HG03460 (cell line): ENCODE measurements around the gene ANKRD11.
"Not testable (repeated sequence)": the region's sequence is repeated elsewhere in the genome, so short reads cannot be mapped to it uniquely, and the experiment has no call there.

Source experiments
- ATAC-seq: cut with Tn5 transposase; IDR thresholded peaks from one replicate; pipeline ENCODE4 v1.9.1; 2021; ENCODE audit not compliant: unreplicated experiment

The ANKRD11 gene

DNA sequence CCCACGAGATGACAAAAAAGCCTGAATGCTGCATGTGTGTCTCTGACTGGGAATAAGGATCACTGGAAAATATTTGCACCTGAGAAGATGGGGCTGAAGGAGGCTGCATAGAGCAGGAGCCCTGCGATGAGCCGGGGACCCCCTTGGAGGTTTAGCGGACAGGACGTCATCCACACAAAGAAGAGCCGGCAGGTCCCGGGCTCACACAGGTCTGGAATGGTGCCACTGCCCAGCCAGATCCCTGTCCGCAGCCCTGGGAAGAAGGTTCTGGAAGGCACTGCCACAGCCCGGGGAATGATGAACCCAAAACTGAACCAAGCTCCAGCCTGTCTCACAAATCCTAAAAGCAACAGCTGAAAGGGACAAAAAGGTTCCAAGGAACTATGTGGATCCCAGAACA, 101.8 kb downstream of the ANKRD11 start:
- ATAC-seq = no peak

DNA sequence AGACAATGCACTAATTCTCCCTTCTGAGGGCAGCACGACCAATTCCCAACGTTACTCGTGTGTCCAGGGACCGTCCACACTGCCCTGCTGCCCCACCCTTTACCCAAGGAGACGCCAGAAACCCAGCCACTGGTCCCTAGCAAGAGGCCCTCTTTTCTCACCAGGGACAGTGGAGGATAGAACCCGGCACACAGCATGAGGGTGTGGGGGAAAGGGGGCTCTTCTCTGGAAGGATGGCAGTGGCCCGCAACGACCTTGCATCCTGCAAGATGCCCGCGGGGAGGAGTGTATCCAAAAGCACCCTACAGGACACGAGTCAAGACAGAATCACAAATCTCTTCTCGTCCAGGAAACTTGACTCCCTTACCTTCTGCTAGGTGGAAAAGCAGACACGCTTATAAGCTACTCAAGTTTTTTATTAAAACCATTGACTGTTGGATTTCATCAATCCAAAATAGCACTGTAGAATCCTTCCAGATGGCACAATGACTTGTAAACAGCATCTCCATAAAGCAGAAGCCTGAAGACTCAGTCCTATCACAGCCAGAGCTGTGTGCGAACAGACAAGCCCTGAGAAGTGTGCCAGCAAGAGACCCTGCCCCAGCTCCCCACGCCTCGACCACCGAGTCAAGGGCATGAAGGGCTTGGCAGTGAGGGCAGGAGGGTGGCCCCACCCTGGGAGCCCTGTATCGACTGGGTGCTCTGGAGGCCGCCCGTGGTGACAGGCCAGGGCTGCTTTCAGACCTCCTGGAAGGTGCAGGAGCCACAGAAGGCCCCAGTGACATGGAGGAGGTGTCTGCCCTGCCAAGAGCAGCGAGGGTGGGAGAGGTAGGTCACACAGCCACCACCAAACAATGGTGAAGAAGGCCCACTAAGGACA, 103.8 kb downstream of the ANKRD11 start:
- no peak for ATAC-seq

DNA sequence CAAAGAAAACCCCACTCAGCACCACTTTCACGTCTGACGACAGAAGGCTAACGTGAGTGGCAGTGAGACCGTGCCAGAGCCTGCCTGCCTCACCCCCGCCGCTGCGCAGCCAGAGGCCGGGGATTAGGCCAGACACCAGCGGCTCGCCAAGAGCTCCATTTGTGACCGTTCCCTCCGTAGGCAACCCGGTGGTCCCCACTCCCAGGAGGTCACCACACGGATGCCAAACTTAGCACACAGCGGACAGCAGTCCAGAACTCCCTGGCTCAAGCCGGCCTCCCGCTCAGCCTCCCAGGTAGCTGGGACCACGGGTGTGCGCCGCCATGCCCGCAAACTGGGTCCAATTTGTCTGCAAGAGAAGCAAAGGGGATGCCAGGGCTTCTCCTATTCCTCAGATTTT, 104.6 kb downstream of the ANKRD11 start:
- no peak for ATAC-seq

DNA sequence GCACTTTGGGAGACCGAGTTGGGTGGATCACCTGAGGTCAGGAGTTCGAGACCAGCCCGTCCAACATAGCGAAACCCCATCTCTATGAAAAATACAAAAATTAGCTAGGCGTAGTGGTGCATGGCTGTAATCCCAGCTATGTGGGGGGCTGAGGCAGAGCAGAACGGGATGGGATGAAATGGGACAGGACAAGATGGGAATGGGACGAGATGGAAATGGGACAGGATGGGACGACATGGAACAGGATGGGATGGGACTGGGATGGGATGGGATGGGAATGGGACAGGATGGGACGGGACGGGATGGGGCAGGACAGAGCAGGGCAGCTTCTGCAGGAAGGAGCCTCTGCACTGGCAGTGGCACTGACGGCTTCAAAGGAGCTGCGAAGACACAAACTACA, 106.1 kb downstream of the ANKRD11 start:
- no peak for ATAC-seq

DNA sequence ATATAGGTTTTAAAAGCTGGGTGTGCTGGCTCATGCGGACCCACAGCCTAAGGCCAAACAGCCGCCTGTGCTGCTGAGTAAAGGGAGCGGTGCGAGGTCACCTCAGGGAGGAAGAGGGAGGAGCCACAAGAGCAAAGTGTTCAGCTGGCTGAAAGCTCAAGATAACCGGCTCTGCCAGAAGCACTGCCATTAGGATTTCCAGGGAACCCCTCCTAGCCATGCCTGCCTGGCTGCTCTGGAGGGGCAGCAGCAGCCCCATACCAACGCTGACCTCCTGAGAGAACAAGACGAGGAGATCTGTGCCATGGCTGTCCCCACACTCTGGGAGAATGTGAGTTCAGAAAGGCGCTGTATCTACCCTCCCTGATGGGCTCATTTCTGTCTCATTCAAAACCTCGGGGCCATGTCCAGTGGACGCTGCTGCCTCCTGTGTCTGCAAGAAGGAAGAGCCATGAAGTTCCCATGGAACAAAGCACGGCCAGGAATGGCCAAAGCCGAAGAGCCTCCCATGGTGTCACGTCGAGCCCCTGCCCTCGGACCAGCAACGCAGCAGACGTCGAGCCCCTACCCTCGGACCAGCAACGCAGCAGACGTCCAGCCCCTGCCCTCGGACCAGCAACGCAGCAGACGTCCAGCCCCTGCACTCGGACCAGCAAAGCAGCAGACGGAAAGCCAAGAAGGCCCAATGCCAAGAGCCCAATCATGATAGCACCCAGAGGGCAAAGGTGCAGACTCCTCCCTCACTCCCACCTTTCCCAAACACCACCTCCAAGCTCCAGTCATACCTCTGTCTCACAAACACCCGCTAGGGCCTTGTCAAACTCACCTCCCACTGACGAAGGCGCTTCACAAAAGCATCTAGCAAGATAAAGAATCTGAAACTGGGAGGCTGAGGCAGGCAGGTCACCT, 107.0 kb downstream of the ANKRD11 start:
- no peak for ATAC-seq

DNA sequence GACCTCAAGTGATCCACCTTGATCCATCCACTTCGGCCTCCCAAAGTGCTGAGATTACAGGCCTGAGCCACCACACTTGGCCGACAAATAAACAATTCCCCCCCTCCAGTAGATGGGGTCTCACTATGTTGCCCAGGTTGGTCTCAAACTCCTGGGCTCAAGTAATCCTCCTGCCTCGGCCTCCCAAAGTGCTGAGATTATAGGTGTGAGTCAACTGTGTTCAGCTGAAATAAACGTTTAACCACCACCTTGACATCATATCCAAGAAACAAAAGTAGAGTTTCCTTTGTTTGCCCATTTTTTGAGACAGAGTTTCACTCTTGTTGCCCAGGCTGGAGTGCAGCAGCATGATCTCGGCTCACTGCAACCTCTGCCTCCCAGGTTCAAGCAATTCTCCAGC, 107.8 kb downstream of the ANKRD11 start:
- ATAC-seq = not testable (repeated sequence)

DNA sequence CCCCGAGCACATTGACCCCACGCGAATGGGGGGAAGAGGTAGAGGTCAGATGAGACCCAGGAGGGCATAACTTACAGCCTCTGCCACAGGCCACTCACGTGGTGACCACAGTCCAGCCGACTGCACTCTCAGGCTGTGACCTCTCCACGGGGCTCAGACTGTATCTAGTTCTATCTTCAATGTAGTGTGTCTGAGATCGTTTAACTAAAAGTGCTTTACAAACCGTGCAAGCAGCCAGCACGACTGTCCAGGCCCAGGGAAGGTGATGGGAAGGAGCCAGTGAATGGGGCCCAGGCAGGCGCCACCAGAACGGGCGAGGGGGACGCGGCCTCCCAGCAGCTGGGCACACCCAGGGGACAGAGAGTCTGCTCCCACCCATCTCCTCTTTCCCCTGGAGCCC, 108.6 kb downstream of the ANKRD11 start:
- ATAC-seq = no peak

DNA sequence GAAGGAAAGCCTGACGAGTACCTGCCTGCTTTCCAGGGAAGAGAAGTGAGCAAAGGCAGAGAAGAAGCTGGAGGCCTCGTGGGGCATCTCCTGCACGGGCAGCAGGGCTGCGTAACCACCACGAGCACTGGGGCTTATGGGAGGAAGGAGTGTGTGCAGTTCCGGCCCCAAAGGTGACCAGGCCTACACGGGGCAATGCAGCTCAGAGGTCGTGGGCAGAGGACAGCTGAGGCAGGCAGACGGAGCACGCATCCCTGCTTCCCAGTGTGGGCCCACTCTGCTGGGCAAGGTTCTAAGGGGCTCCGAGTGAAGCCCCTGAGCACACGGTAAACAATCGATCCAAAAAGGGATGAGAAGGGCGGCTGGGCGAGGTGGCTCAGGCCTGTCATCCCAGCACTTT, 109.7 kb downstream of the ANKRD11 start:
- no peak for ATAC-seq

DNA sequence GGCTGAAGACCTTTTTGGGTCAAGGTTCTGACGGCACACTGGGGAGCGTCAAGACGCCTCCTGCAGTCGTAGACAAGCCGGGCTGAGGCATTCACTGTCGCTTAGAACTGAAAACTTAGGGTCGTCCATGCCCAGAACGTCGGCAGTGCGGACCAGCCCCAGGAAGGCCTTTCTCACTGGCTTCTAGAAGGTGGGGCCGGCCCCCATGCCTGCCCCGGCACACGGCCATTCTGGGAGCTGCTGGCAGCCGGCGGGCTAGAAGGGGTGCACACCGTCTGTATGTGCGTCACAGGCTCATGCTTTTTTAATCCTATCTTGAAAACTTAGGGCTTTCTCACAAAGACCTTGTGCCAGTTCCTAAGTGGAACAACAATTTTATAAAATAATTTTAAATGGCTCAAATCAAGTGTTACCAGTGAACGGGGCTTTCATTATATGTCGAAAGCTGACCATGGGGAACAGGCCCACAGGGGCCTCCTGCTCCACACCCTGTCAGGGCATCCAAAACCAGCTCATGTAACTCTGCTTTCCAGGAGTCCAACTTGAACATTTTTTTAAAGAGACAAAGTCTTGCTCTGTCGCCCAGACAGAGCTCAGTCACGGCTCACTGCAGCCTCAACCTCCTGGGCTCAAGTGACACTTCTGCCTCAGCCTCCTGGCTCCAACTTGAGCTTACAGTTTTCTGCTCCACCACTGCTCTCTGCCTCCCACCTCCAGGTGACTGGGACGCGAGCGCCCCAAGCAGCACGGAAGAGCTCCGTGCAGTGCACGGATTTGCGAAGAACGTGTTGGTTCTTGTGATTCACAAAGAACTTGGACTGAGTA, 111.2 kb downstream of the ANKRD11 start:
- no peak for ATAC-seq

DNA sequence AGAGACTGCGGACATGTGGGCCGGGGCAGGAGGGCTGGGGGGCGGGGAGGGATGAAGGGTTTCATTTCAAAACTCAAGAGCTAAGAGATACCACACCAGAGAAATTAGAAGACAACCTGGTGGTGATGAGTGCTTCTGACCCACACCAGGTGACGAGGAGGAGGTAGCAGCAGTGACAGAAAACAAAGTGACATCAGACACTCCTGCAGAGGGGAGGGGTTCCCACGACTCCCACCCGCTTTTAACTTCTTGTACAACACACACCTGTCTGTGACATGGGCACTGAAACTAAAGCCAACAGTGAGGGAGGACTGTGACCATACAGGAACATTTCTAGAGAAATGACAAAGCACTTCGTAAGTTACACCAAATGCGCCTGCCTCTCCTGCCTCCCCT, 112.9 kb downstream of the ANKRD11 start:
- no peak for ATAC-seq

DNA sequence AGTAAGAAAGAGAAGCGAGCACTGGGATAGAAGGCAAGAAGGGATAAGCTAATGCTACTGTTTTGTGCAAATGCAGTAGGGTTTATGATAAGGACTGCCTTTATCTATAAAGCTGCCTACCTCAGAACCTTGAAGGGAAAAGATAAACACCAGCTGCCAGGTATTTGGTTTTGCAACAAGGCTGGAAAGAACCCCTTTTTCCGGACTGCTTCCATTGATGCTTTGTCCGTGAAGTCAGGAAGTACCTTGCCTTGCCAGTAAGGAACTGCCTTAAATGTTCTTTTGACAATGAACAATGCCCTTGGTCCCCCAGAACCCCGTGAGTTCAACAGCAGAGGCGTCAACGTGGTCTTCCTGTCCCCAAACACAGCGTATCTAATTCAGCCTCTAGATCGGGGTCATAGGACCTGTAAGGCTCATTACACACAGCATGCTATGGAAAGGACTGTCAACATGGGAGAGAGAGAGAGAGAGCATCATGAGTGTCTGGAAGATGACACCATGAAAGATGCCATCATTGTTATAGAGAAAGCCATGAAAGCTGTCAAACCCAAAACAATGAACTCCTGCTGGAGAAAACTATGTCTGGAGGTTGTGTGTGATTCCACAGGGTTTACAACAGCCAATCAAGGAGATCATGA, 113.4 kb downstream of the ANKRD11 start:
- ATAC-seq = no peak

DNA sequence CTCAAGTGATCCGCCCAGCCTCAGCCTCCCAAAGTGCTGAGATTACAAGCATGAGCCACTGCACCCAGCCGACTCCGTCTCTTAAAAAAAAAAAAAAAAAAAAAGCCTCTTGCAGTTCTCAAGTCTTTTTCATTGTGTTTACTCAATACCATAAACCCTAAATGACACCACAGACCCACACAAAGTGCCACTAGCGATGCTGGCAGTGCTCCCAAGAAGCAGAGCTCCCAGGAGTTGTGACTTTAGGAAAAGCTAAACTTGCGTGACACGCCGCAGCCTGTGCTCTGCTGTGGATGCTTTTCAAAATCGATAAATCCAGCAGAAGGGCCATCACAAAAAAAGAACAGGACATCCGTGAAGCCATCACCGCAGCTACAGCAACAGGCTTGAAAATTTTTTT, 114.7 kb downstream of the ANKRD11 start:
- ATAC-seq = no peak

DNA sequence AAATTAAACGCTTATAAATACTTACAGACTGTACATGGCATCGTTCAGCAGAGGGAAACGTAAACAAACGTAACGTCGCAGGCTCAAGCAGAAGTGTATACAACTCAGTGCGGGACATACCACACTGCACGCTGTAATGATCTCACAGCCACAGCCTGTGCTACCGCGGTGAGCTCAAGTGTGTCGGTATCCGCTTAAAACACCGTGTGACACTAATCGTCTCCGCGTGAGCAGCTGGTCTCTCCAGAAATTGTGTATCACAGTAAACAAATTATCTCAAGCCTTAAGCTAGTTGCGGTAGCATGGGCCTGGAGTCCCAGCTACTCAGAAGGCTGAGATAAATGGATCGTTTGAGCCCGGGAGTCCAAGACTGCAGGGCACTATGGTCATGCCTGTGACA, 115.3 kb downstream of the ANKRD11 start:
- ATAC-seq = peak; percentile 62

DNA sequence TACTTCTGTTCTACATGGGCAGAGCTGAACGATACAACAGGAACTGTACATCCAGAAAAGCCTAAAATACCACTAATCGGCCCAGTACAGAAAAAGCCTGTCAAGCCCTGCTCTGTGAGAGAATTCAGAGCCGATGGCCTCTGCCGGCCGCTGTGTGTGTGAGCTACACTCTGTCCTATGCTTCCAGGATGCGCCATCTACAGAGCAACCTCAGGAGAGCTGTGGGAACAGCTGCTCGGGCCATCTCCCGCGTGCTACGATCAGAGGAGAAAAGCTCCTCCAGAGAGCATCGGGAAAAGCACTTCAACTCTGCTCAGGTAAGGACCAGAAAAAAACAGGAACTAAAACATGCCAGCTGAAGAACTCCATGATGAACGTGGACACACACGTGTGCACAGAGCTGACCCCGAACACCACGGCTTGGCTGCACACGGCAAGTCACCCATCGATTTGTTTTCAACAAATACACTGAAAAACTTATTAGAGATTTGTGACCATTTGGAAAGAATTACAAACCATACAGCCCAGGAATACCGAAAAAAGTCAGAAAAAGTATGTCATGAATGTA, 115.9 kb downstream of the ANKRD11 start:
- no peak for ATAC-seq

DNA sequence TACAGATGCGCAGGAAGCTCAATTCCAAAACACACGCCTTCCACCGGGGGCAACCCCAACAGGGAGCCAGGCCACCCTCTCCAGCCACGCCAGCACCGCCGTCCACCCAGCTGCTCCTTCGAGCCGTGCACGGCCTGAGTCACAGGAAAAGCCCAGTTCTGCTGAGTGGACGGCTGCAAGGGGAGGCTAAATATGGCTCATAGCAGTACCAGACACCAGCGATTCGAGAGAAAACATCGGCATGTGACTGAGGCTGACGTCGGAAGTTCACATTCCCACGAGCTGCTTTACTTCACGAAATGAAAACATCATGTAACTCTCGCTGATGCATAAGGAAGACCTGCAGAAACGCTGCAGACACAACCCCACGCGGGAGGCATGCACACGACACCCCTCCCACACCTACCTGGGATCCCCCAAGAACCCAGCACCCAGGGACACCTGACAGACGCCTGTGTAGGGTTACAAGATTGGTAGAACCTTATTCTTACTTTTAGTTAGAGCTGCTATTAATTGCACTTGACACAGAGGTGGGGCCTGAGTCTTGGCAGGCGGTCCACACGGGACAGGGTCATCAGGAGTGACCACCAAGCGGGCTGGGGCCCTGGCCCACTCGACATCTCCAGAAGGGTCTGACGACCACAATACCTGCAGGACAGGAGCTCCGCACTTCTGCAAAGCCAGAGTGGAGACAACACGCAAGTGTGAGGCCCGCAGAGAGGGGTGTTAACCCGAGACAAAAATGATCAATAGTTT, 116.8 kb downstream of the ANKRD11 start:
- ATAC-seq = no peak

DNA sequence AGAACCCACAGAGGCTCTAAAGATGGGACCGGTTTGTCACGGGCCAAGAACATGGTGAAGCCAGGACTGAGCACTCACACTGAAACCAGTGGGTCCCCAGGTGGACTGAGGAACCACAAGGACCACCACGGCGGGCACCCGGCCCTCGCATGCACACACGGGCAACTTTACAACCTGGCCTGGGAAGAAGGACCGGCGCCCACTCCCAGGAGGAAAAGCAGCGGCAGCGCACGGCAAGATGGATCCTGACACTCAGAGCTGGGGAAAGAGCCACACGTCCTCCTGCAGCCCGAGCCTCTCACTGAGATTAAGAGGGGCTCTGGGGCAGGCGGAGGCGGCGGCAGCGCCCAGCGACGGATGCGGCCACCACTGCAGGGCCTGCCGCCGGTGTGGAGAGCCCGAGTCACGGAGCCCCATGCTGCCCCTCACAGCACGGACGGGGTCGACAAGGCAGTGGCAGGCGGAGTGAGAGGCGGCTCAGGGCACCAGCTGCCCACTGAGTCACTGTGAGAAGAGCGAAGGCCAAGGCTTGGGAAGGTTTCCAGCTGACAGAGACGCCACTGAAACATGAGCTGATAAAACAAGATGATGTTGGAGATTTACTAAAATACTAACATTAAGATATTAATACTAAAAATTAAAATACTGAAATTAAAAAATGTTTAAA, 118.3 kb downstream of the ANKRD11 start:
- ATAC-seq = no peak

DNA sequence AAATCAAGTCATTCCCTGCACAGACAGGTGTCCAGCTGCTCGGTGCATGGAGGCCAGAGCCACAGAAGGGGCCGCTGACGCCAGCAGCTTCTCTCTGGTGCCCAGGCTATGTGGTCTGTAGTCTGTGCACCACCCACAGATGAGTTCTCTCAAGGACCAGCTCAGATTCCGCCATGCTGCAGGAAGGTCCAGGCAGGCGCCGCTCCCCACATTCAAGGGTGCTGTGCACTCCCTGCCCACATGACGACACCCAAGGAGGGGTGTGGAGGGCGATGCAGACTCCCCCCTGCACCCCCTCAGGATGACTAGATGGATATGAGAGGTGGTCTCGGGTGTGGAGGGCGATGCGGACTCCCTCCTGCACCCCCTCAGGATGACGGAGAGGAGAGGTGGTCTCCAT, 119.0 kb downstream of the ANKRD11 start:
- no peak for ATAC-seq

DNA sequence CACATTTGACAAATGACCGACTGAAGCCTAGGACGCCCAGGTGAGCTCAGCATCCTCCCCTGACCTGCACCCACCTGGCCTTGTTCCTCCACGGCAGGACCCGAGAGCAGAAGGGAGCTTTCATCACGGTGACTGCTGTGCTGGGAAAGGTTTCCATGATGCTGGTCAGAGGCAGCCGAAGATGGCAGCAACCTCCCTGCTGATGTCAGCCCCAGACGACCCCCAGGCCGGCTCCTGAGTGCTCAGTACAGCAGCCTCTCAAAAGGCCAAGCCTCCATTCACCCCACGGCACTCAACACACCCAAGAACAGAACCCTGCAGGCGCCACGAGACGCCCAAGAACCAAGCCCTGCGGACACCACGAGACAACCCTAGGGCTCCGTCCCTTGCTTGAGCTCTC, 119.8 kb downstream of the ANKRD11 start:
- no peak for ATAC-seq

DNA sequence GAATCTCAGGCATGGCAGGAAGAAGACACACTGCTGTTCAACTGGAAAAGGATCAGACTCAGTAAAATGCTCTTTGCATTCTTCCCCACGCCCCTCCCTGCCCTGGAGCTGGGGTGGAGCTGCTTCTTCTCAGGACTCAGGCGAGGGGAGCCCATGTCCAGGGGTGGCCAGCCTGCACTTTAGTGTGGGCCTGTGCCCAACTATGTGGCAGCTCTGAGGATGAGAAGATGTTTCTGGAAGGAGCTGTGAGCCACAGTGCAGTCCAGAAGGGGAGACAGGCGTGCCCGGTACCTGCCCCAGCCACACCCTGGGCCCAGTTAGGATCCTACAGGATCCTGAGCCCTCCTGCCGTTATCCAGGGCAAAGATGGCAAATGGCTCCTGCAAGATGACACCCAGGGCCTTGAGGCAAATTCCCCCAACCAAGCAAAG, 120.3 kb downstream of the ANKRD11 start:
- ATAC-seq = no peak
